Fibroblast of lung (primary cell): ENCODE data around the gene ZNF407. TPM values are rescaled to one million over a fixed set of nuclear protein-coding genes. Genes with fewer than 3 reads are reported as not detected.

Experiments used
- DNase-seq, 2 donors: peaks; one replicate each; pipeline versions ENCODE4 v3.0.0 to v3.0.0-alpha.2; 2010; ENCODE audit warnings: low read depth in 2 of 2
- H2AFZ ChIP-seq: 2 replicates; pipeline ENCODE4 v1.5.1; 2012; ENCODE audit warnings: low read length, control low read depth, inconsistent platforms
- H3K27ac ChIP-seq: 2 replicates; pipeline ENCODE4 v1.5.1; 2011; ENCODE audit warnings: low read length, control low read depth; ENCODE audit not compliant: insufficient read depth
- H3K27me3 ChIP-seq: 2 replicates; pipeline ENCODE4 v1.5.1; 2011; ENCODE audit warnings: mild to moderate bottlenecking, low read length; ENCODE audit not compliant: control insufficient read depth, insufficient read depth
- H3K36me3 ChIP-seq: 2 replicates; pipeline ENCODE4 v1.5.1; 2011; ENCODE audit warnings: low read length; ENCODE audit not compliant: control insufficient read depth, insufficient read depth
- H3K4me1 ChIP-seq: 2 replicates; pipeline ENCODE4 v1.5.1; 2011; ENCODE audit warnings: low read length; ENCODE audit not compliant: control insufficient read depth, insufficient read depth; ENCODE audit errors: extremely low read depth
- H3K4me2 ChIP-seq: 2 replicates; pipeline ENCODE4 v1.5.1; 2011; ENCODE audit warnings: low read length, control low read depth; ENCODE audit not compliant: insufficient read depth; ENCODE audit errors: extremely low read depth
- H3K4me3 ChIP-seq, 4 experiments: fragments of 200-600 bp in 1 of 4; sonication (generic) in 1 of 4; replicated peaks in 1 of 4; 2 replicates each; pipeline ENCODE4 v1.5.1; 2011 to 2016; ENCODE audit warnings: low read length in 4 of 4, low read depth in 3 of 4, mild to moderate bottlenecking in 3 of 4, control low read depth in 2 of 4, inconsistent platforms in 1 of 4, mixed read lengths in 1 of 4; ENCODE audit not compliant: insufficient read depth in 1 of 4; ENCODE audit errors: control extremely low read depth in 1 of 4
- H3K79me2 ChIP-seq: 2 replicates; pipeline ENCODE4 v1.5.1; 2012; ENCODE audit warnings: mild to moderate bottlenecking, low read length, inconsistent platforms; ENCODE audit not compliant: control insufficient read depth, insufficient read depth
- H3K9ac ChIP-seq: 2 replicates; pipeline ENCODE4 v1.5.1; 2011; ENCODE audit warnings: mild to moderate bottlenecking, low read length, control low read depth; ENCODE audit not compliant: insufficient read depth
- H3K9me3 ChIP-seq: 2 replicates; pipeline ENCODE4 v1.5.1; 2012; ENCODE audit warnings: low read depth, low read length; ENCODE audit not compliant: control insufficient read depth, insufficient read depth
- H4K20me1 ChIP-seq: 2 replicates; pipeline ENCODE4 v1.5.1; 2011; ENCODE audit warnings: low read length; ENCODE audit not compliant: control insufficient read depth, insufficient read depth; ENCODE audit errors: extremely low read depth
- CTCF ChIP-seq, 2 donors: IDR thresholded peaks in 1 of 2; conservative IDR thresholded peaks in 1 of 2; 1 replicate in 1 of 2; 2 replicates in 1 of 2; pipeline ENCODE4 v1.5.1; 2011 to 2012; ENCODE audit warnings: low read length in 2 of 2, control low read depth in 1 of 2, inconsistent platforms in 1 of 2, low read depth in 1 of 2, mild to moderate bottlenecking in 1 of 2
- EZH2 ChIP-seq: IDR thresholded peaks from 2 replicates; pipeline ENCODE4 v1.5.1; 2012; ENCODE audit warnings: low read length, control low read depth, mild to moderate bottlenecking; ENCODE audit errors: missing control alignments
- polyA plus RNA-seq, 2 donors: library from polyadenylated mRNA; depleted of rRNA in 1 of 2; stranded (reverse) in 1 of 2; unstranded in 1 of 2; fragments of >200 nt; gene quantifications; 2 replicates each; pipeline ENCODE4 v1.2.1, GENCODE V29; 2011 to 2012; ENCODE audit warnings: missing spikeins in 1 of 2
- total RNA-seq: library from RNA; depleted of rRNA; stranded (reverse); fragments of >200 nt; gene quantifications from 2 replicates; pipeline ENCODE4 v1.2.1, GENCODE V29; 2014

Gene ZNF407
- total and polyA plus RNA-seq, 2 donors (not counting 1 experiment from before 2014, with no cell fraction given), result 5.1 to 12.6 TPM

- DNase-seq, result no peak
- Histone ChIP-seq H3K4me3 (no peak overlapping the region), H3K9me3 (no peaks in the 10 kb centered on the region), H3K27me3 (no peaks in the 10 kb centered on the region), H2AFZ (no peak overlapping the region), H3K9ac (no peak overlapping the region), H3K4me1 (no peaks in the 10 kb centered on the region), H3K79me2 (no peaks in the 10 kb centered on the region), H3K36me3 (peaks cover 2% of the 10 kb centered on the region), H4K20me1 (no peaks in the 10 kb centered on the region), H3K4me2 (no peak overlapping the region), H3K27ac (no peak overlapping the region)
- TF ChIP-seq EZH2 (no peak), CTCF (conservative IDR thresholded peaks at IDR 0.05 in 1 of 2, IDR thresholded peaks at IDR 0.05 in 1 of 2; ENCODE audit: low read depth in 1 of 2, low read length in 2 of 2) (no peak)
These were observed 464.7 kb downstream of the ZNF407 start for GRCh38 chr18:75062297-75062886.

GRCh38 chr18:75063196-75063595 is 465.5 kb downstream of the ZNF407 start:
- no peaks in the 10 kb centered on the region for H3K4me1 ChIP-seq

More at GRCh38 chr18:75063196-75063595, 465.5 kb downstream of the ZNF407 start:
- Histone ChIP-seq H3K9me3 (no peaks in the 10 kb centered on the region), H3K27me3 (no peaks in the 10 kb centered on the region), H3K27ac (no peak overlapping the region), H3K9ac (no peak overlapping the region), H3K36me3 (peaks cover 2% of the 10 kb centered on the region), H3K4me3 (no peak overlapping the region), H2AFZ (no peak overlapping the region), H3K79me2 (no peaks in the 10 kb centered on the region), H3K4me2 (no peak overlapping the region), H4K20me1 (no peaks in the 10 kb centered on the region)
- no peak for DNase-seq
- TF ChIP-seq CTCF (conservative IDR thresholded peaks at IDR 0.05 in 1 of 2, IDR thresholded peaks at IDR 0.05 in 1 of 2; ENCODE audit: low read depth in 1 of 2, low read length in 2 of 2) (no peak), EZH2 (no peak)
